ENCODE data around the gene PPA1.

- TF ChIP-seq CTCF (conservative IDR thresholded peaks at IDR 0.05) (no peak), ZFX (IDR thresholded peaks at IDR 0.05) (no peak)
Measured at GRCh38 chr10:70163448-70163847, 69.8 kb downstream of the PPA1 start.

Data from C4-2B (cell line).